Suprapubic skin (tissue), 4 donors: ENCODE results near the gene NDE1.

Experiments used
- EP300 ChIP-seq: sonication (generic); formaldehyde crosslinking; IDR thresholded peaks from one replicate; pipeline ENCODE4 v1.6.1; 2017; ENCODE audit warnings: antibody characterized with exemption
- POLR2A ChIP-seq, 2 donors: fragments of 450-650 bp; IDR thresholded peaks; one replicate each; pipeline ENCODE4 v1.6.1; 2017; ENCODE audit warnings: antibody characterized with exemption in 2 of 2, mild to moderate bottlenecking in 2 of 2, moderate library complexity in 2 of 2
- POLR2AphosphoS5 ChIP-seq, 3 donors: sonication (generic); formaldehyde crosslinking; IDR thresholded peaks; one replicate each; pipeline ENCODE4 v1.6.1; 2017; ENCODE audit warnings: antibody characterized with exemption in 3 of 3
- TF ChIP-seq, protein P1 (sequence below), 2 donors: fragments of 200-600 bp in 1 of 2; fragments of 450-650 bp in 1 of 2; sonication (generic) in 1 of 2; IDR thresholded peaks; one replicate each; pipeline ENCODE4 v1.5.1; 2016 to 2019; ENCODE audit warnings: antibody characterized with exemption in 2 of 2, mild to moderate bottlenecking in 1 of 2, moderate library complexity in 1 of 2

GRCh38 chr16:15769239-15769638 is 119.2 kb downstream of the NDE1 start:
- TF ChIP-seq POLR2A (IDR thresholded peaks at IDR 0.05) (no peak), EP300 (no peak), POLR2AphosphoS5 (IDR thresholded peaks at IDR 0.05) (no peak)
- TF ChIP-seq, protein P1, sequence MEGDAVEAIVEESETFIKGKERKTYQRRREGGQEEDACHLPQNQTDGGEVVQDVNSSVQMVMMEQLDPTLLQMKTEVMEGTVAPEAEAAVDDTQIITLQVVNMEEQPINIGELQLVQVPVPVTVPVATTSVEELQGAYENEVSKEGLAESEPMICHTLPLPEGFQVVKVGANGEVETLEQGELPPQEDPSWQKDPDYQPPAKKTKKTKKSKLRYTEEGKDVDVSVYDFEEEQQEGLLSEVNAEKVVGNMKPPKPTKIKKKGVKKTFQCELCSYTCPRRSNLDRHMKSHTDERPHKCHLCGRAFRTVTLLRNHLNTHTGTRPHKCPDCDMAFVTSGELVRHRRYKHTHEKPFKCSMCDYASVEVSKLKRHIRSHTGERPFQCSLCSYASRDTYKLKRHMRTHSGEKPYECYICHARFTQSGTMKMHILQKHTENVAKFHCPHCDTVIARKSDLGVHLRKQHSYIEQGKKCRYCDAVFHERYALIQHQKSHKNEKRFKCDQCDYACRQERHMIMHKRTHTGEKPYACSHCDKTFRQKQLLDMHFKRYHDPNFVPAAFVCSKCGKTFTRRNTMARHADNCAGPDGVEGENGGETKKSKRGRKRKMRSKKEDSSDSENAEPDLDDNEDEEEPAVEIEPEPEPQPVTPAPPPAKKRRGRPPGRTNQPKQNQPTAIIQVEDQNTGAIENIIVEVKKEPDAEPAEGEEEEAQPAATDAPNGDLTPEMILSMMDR (IDR thresholded peaks at IDR 0.05): no peak
